Heart right ventricle (tissue), 16 donors: ENCODE results near the gene PGAM1. TPM values are rescaled to one million over a fixed set of nuclear protein-coding genes. Genes with fewer than 3 reads are reported as not detected.
A peak's percentile ranks its signal among the peaks of the same experiment; 100 is the strongest.

Experiments
- ATAC-seq, 8 donors: fragments of 200-7000 bp; cut with Tn5 transposase; one replicate each; pipeline ENCODE4 v1.9.1; 2020; ENCODE audit warnings: mild to moderate bottlenecking in 8 of 8, moderate library complexity in 8 of 8, moderate number of reproducible peaks in 1 of 8
- DNase-seq, 2 donors: peaks; one replicate each; pipeline ENCODE4 v3.0.0-alpha.2; 2020
- H3K27ac ChIP-seq, 10 donors: fragments of 200-600 bp; sonication (generic) in 2 of 10; one replicate each; pipeline versions ENCODE4 v1.5.0 to v1.8.0; 2020 to 2022; ENCODE audit warnings: mild to moderate bottlenecking in 3 of 10
- H3K27me3 ChIP-seq, 7 donors: fragments of 200-600 bp; one replicate each; pipeline ENCODE4 v1.8.0; 2021 to 2022; ENCODE audit warnings: mild to moderate bottlenecking in 2 of 7
- H3K36me3 ChIP-seq, 9 donors: fragments of 200-600 bp; sonication (generic) in 1 of 9; one replicate each; pipeline versions ENCODE4 v1.5.0 to v1.8.0; 2020 to 2022; ENCODE audit warnings: mild to moderate bottlenecking in 2 of 9
- H3K4me1 ChIP-seq, 9 donors: fragments of 200-600 bp; sonication (generic) in 1 of 9; one replicate each; pipeline versions ENCODE4 v1.5.0 to v1.8.0; 2020 to 2022; ENCODE audit warnings: mild to moderate bottlenecking in 4 of 9
- H3K4me3 ChIP-seq, 10 donors: fragments of 200-600 bp; sonication (generic) in 2 of 10; one replicate each; pipeline versions ENCODE4 v1.5.0 to v1.8.0; 2020 to 2022; ENCODE audit warnings: mild to moderate bottlenecking in 7 of 10, moderate library complexity in 2 of 10
- H3K9me3 ChIP-seq, 11 donors: fragments of 200-600 bp in 10 of 11; sonication (generic) in 2 of 11; one replicate each; pipeline versions ENCODE4 v1.5.0 to v1.8.0; 2013 to 2022; ENCODE audit warnings: mild to moderate bottlenecking in 2 of 11, control low read depth in 1 of 11, moderate library complexity in 1 of 11
- CTCF ChIP-seq, 9 donors: fragments of 200-600 bp; sonication (generic) in 2 of 9; IDR thresholded peaks; one replicate each; pipeline versions ENCODE4 v1.5.0 to v1.8.0; 2021 to 2022; ENCODE audit warnings: antibody characterized with exemption in 9 of 9, mild to moderate bottlenecking in 5 of 9, moderate library complexity in 1 of 9
- WGBS, 2 donors: extraction: QIAGEN DNeasy Blood & Tissue Kit; methylation state at CpG; one replicate each; pipeline ENCODE4 v1.1.7; 2013; ENCODE audit warnings: inconsistent platforms in 1 of 2; 5-methylcytosine and 5-hydroxymethylcytosine counted together
- intact Hi-C, 10 donors: fragments of 100-400 bp; cut with DNase I; formaldehyde crosslinking; loops; one replicate each; pipeline versions ENCODE4 v1.11.1 to v1.14.2; 2022
- long read RNA-seq, 3 donors: library from polyadenylated mRNA; unstranded; transcript quantifications; one replicate each; pipeline ENCODE4 v2.0.0, GENCODE V29; 2020 to 2021
- polyA plus RNA-seq, 2 donors: library from polyadenylated mRNA; stranded (reverse); fragments of 200-250 nt; gene quantifications; one replicate each; pipeline ENCODE4 v1.2.3, GENCODE V29; 2013
- total RNA-seq, 10 donors: library from RNA; stranded (reverse); fragmentation: NEBNext Ultra II Directional in 3 of 10; extraction: Animal tissue kit (Norgen Biotek cat#: 25700) in 3 of 10; gene quantifications; one replicate each; pipeline versions ENCODE4 v1.2.1 to v1.2.4, GENCODE V29; 2021 to 2023
- donor health status: Arrhythmogenic right ventricular cardiomyopathy.
- donor health status: ischemic (EF 13 %, LVEDD 7.1; RV severe dilation, severe dysfunction).
- donor health status: healthy with polysubstance abuse.
- donor health status: DM: no; HTN: yes; CAD: no.
- donor health status: DM: no; HTN: no; CAD: no.
- donor health status: ischemic (EF 25% LVEDD 6.9; RV normal size, moderate dysfunction).
- donor health status: ischemic (EF 25% LVEDD 5.7; RV mildly dilated, moderate dysfunction).
- donor health status: healthy.
- donor health status: DM: yes; HTN: yes; CAD: no.
- donor health status: Ischemic cardiomyopathy.
- donor health status: ischemic (EF 35%, LVEDD 5.7; RV mildly dilated, moderate dysfunction).
- donor health status: nonischemic (EF 11% LVEDD 7.7; RV severe dilation, severe dysfunction).
- donor health status: DM: yes; HTN: yes; CAD: no.
- donor health status: PGD.
- donor health status: ischemic (EF 29% LVEDD 5.4; RV normal size, mild dysfunction).
- donor health status: nonischemic (EF 23%, LVEDD 6.1; RV moderate dilation, normal function).

The PGAM1 gene
- total RNA-seq (100 to 1,000 TPM; 187 to 389 (median 246) TPM), polyA plus RNA-seq (100 to 1,000 TPM in 1 of 2 donors, 10 to 100 TPM in 1; 21.5 to 323 TPM)
- long read RNA-seq, donor 1, transcript PGAM1-201 (4 exons, 1,830 nt) = major isoform, 344 of 388 reads
- long read RNA-seq, donor 1, partial matches to known transcripts = 42 of 388 reads
- long read RNA-seq, donor 1, other reads (novel, unspliced or antisense) = 2 of 388 reads
- long read RNA-seq, donor 2, transcript PGAM1-201 (4 exons, 1,830 nt) = major isoform, 305 of 333 reads
- long read RNA-seq, donor 2, partial matches to known transcripts = 25 of 333 reads
- long read RNA-seq, donor 2, other reads (novel, unspliced or antisense) = 2 of 333 reads
- long read RNA-seq, donor 3, transcript PGAM1-201 (4 exons, 1,830 nt) = major isoform, 1,455 of 1,607 reads
- long read RNA-seq, donor 3, partial matches to known transcripts = 142 of 1,607 reads
- long read RNA-seq, donor 3, other reads (novel, unspliced or antisense) = 7 of 1,607 reads

DNA sequence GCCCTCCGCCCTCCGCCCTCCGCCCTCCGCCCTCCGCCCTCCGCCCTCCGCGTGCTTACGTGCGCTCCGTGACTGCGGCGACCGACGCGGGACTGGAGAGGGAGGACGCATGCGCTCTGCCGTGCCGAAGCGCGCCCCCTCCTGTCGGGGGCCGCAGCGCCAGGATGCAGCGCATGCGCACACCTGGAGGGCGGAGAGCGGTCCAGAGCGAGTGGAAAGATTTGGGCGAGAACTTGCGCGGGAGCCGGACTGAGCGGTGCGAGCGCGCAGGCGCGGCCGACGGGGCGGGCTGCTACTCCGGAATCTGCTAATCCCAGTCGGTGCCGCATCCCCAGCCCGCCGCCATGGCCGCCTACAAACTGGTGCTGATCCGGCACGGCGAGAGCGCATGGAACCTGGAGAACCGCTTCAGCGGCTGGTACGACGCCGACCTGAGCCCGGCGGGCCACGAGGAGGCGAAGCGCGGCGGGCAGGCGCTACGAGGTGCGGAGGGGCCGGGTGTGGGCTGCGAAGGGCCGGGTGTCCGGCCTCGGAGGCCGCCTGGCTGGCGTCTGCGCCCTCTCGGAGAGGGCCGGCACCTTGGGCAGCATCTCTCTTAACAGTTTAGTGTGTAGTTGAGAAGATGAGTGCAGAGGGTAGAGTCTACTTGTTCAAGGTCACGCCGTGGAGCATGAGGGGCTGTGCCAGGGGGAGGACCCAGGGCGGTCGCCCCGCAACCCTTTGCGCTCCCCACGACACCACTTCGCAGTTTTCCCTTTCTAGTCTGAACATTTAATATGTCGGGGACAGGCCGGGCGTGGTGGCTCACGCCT is at the start of gene PGAM1:
PGAM1 (plus strand) TSS at position 228 of the 812 bp plus-strand sequence; CDS start at position 345, 117 bp downstream.
- peak; percentile 96 to 97 for DNase-seq
- ATAC-seq = peak; percentile 97 to 99 (median 97)
- intact Hi-C loops = loop anchor here in 1 of 10 donors (10.0 kb wide), 1 partner anchor 209 kb away; the partner anchor contains the start of gene MORN4
- H3K36me3 ChIP-seq = peaks cover 0 to 47% (median 7%) of the 10 kb centered on the region in 9 donors
- WGBS, 2 donors = 0 to 2% methylated on average over 75 to 84 of the region's 90 CpGs
- H3K4me3 ChIP-seq = peak within 1 kb of the TSS; percentile 59 to 95 (median 86)
- no peaks in the 10 kb centered on the region for H3K9me3 ChIP-seq
- H3K27me3 ChIP-seq = no peaks in the 10 kb centered on the region
- H3K27ac ChIP-seq = peak within 1 kb of the TSS; percentile 79 to 95 (median 92)
- H3K4me1 ChIP-seq = peaks cover 0 to 71% (median 30%) of the 10 kb centered on the region in 9 donors
- TF ChIP-seq CTCF (IDR thresholded peaks at IDR 0.05) = peak; percentile 27 to 81 (median 68)

GRCh38 chr10:97376413-97376812 is 49.6 kb upstream of the PGAM1 start:
- DNase-seq = no peak
- no peak for TF ChIP-seq CTCF (IDR thresholded peaks at IDR 0.05)
- Histone ChIP-seq H3K4me3 (no peak overlapping the region), H3K27ac (peak overlapping the region in 1 of 10 donors; percentile 63), H3K36me3 (peaks cover 0 to 99% (median 46%) of the 10 kb centered on the region in 9 donors), H3K27me3 (no peaks in the 10 kb centered on the region), H3K9me3 (no peaks in the 10 kb centered on the region), H3K4me1 (peaks cover 0 to 24% (median 0%) of the 10 kb centered on the region in 9 donors)
- peak in 1 of 8 donors; percentile 23 for ATAC-seq
- WGBS, 2 donors = 78 to 95% methylated on average over 6 of the region's 6 CpGs
- intact Hi-C loops = no loop called here

- Histone ChIP-seq H3K36me3 (peaks cover 0 to 97% (median 23%) of the 10 kb centered on the region in 9 donors), H3K4me1 (no peaks in the 10 kb centered on the region), H3K4me3 (no peak overlapping the region), H3K27me3 (no peaks in the 10 kb centered on the region), H3K27ac (no peak overlapping the region), H3K9me3 (no peaks in the 10 kb centered on the region)
- 77 to 81% methylated on average over 15 of the region's 15 CpGs for WGBS, 2 donors
- intact Hi-C loops = no loop called here
- TF ChIP-seq CTCF (IDR thresholded peaks at IDR 0.05) = no peak
- ATAC-seq = peak in 2 of 8 donors; percentile 24 to 51
- no peak for DNase-seq
Observed at GRCh38 chr10:97378933-97379921, 46.8 kb upstream of the PGAM1 start.
